Ectodermal cell (in vitro differentiated cells): Measurements from ENCODE around the gene SNX18.
"Not testable (repeated sequence)": the region's sequence is repeated elsewhere in the genome, so short reads cannot be mapped to it uniquely, and the experiment has no call there.

Experiments
- H3K27ac ChIP-seq: 2 replicates; pipeline ENCODE4 v1.7.0; 2013; ENCODE audit warnings: mild to moderate bottlenecking, low read depth, low read length; ENCODE audit not compliant: insufficient read depth, poor library complexity, severe bottlenecking
- H3K27me3 ChIP-seq: 2 replicates; pipeline ENCODE4 v1.7.0; 2013; ENCODE audit warnings: mild to moderate bottlenecking, low read length; ENCODE audit not compliant: insufficient read depth, control insufficient read depth, poor library complexity, severe bottlenecking
- H3K36me3 ChIP-seq: one replicate; pipeline ENCODE4 v1.7.0; 2013; ENCODE audit warnings: low read length; ENCODE audit not compliant: control insufficient read depth, insufficient read depth
- H3K4me1 ChIP-seq: one replicate; pipeline ENCODE4 v1.7.0; 2013; ENCODE audit warnings: low read length; ENCODE audit not compliant: control insufficient read depth, insufficient read depth
- H3K4me3 ChIP-seq: 2 replicates; pipeline ENCODE4 v1.7.0; 2013; ENCODE audit warnings: low read depth, low read length, control low read depth; ENCODE audit not compliant: insufficient read depth
- H3K9me3 ChIP-seq: 2 replicates; pipeline ENCODE4 v1.7.0; 2013; ENCODE audit warnings: mild to moderate bottlenecking, low read length, moderate library complexity; ENCODE audit not compliant: control insufficient read depth
- WGBS, 2 experiments: methylation state at CpG; one replicate each; pipeline ENCODE4 v1.1.7; 2013; ENCODE audit warnings: missing lambda C conversion rate in 2 of 2; 5-methylcytosine and 5-hydroxymethylcytosine counted together

The SNX18 gene

GRCh38 chr5:54526604-54527288 lies 9.2 kb downstream of the SNX18 start:
- H3K36me3 ChIP-seq, result no peaks in the 10 kb centered on the region
- H3K4me3 ChIP-seq, result no peak overlapping the region
- peaks cover 16% of the 10 kb centered on the region for H3K4me1 ChIP-seq
- H3K9me3 ChIP-seq, result no peaks in the 10 kb centered on the region
- H3K27ac ChIP-seq, result no peak overlapping the region
- H3K27me3 ChIP-seq, result no peaks in the 10 kb centered on the region
- WGBS, 2 experiments, result 95 to 97% methylated on average over 6 of the region's 6 CpGs

DNA sequence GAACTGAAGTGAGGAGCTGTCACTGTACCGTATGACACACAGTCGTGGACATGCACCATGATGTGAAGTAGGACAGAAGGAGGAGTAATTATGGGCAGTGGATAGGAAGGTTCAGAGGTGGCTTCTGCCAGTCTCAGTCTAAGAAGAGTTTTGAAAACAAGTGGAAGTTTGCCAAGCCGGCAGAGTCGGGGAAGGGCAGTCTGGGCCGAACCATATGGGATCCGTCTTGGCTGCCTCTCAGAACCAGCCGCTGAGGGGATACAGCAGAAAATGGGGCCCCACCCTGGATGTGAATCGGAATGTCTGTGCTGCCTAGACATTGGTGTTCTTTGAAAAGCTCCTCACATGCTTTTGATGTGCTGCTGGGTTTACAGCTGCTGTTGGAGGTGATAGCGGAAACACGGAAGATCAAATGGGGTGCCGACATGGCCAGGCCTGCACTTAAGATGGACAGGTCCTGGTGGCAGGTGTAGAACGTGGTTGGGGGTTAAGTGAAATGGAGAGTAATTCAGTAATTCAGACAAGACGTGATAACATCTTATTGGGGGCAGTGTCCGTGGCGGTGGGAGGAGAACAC lies 11.2 kb downstream of the SNX18 start:
- 94 to 95% methylated on average over 15 of the region's 15 CpGs for WGBS, 2 experiments
- H3K9me3 ChIP-seq, result no peaks in the 10 kb centered on the region

GRCh38 chr5:54529565-54529964 lies 12.0 kb downstream of the SNX18 start:
- Histone ChIP-seq H3K27ac (no peak overlapping the region), H3K27me3 (no peaks in the 10 kb centered on the region), H3K4me1 (peaks cover 10% of the 10 kb centered on the region), H3K9me3 (no peaks in the 10 kb centered on the region), H3K36me3 (no peaks in the 10 kb centered on the region), H3K4me3 (no peak overlapping the region)
- 100% methylated on average over 1 of the region's 2 CpGs; no CpG with 5 or more reads in 1 of the 2 experiments for WGBS, 2 experiments

More for the DNA sequence above, 11.2 kb downstream of the SNX18 start:
- H3K4me3 ChIP-seq, result no peak overlapping the region
- H3K36me3 ChIP-seq, result no peaks in the 10 kb centered on the region
- no peaks in the 10 kb centered on the region for H3K27me3 ChIP-seq
- no peak overlapping the region for H3K27ac ChIP-seq
- peaks cover 2% of the 10 kb centered on the region for H3K4me1 ChIP-seq

GRCh38 chr5:54531546-54531945 lies 14.0 kb downstream of the SNX18 start:
- no peak overlapping the region for H3K4me3 ChIP-seq
- 75 to 77% methylated on average over 11 of the region's 12 CpGs for WGBS, 2 experiments
- H3K36me3 ChIP-seq, result no peaks in the 10 kb centered on the region
- H3K27me3 ChIP-seq, result no peaks in the 10 kb centered on the region
- peaks cover 10% of the 10 kb centered on the region for H3K4me1 ChIP-seq
- H3K27ac ChIP-seq, result no peak overlapping the region
- H3K9me3 ChIP-seq, result no peaks in the 10 kb centered on the region

DNA sequence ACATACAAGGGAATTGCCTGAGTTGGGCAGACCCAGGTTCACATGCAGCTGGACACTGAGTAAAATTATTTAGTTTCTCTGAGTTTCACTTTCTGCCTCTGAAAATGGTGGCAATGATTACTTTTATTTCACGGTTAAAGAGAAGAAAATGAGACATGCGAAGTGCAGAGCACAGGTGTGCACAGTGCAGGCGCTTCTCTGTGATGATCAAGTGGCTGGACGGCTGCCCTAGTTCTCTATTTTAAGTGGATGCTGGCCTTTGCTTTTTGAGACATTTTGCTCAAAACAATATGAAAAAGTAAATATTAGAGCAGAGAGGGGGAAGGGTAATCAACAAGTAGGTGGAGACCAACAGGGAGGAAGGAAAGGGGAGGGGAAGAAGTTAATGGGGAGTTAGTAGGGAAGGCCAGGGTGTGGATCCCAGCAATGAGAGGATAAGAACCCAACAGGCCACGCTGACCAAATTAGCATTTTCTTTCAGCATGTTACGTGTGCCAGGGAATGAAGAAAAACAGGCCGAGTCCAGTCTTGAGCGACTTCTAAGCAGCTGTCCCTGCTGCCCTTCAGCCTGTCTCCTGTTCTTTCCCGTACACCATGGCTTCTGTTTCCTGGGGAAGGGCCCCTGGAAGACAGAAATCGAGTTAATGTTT lies 16.1 kb downstream of the SNX18 start:
- Histone ChIP-seq H3K27me3 (no peaks in the 10 kb centered on the region), H3K36me3 (no peaks in the 10 kb centered on the region), H3K4me1 (peaks cover 10% of the 10 kb centered on the region), H3K4me3 (no peak overlapping the region), H3K9me3 (no peaks in the 10 kb centered on the region), H3K27ac (peak overlapping the region; percentile 55)
- WGBS, 2 experiments, result 61 to 64% methylated on average over 10 of the region's 10 CpGs

GRCh38 chr5:54534191-54535004 lies 16.8 kb downstream of the SNX18 start:
- no peaks in the 10 kb centered on the region for H3K27me3 ChIP-seq
- no peaks in the 10 kb centered on the region for H3K36me3 ChIP-seq
- no peaks in the 10 kb centered on the region for H3K9me3 ChIP-seq
- H3K4me3 ChIP-seq, result no peak overlapping the region
- 75 to 83% methylated on average over 3 to 4 of the region's 4 CpGs for WGBS, 2 experiments
- H3K4me1 ChIP-seq, result peaks cover 10% of the 10 kb centered on the region
- no peak overlapping the region for H3K27ac ChIP-seq

DNA sequence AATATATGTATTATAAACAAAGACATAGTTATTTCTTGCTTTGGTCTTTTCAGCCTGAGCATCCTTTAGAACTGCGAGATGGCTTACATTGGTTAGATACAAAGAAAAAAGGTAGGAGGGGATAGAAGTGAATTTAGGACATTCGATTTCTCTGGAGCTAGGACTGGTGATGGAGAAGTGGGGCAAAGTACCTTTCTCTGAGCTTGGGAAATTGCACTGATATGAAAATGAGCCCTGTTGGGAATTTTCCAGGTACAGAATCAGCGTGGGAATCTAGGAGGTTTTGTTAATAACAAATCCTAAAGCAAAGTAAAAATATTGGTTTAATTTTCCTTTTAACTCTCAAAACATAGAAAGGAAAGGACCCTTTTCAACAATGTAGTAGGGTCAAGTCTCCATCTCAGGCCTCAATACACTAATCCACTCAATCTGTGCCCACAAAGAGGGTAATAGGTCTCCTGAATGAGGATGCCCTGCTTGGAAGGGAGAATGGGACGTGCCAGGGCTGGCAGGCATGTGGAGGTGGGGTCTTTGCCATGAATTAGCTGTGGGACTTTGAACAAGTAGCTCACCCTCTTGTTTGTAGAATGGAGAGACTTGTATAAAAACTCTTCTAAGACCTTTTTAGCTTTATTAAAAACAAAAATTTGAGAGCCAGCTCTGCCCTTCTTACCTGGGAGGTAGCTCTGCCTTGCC lies 17.7 kb downstream of the SNX18 start:
- no peaks in the 10 kb centered on the region for H3K36me3 ChIP-seq
- H3K27me3 ChIP-seq, result no peaks in the 10 kb centered on the region
- H3K9me3 ChIP-seq, result no peaks in the 10 kb centered on the region
- H3K27ac ChIP-seq, result no peak overlapping the region
- 94 to 97% methylated on average over 3 to 4 of the region's 4 CpGs for WGBS, 2 experiments
- peaks cover 10% of the 10 kb centered on the region for H3K4me1 ChIP-seq
- no peak overlapping the region for H3K4me3 ChIP-seq

- not testable (repeated sequence) for H3K36me3 ChIP-seq, H3K27ac ChIP-seq, H3K4me3 ChIP-seq, H3K9me3 ChIP-seq, H3K27me3 ChIP-seq
- peaks cover 10% of the 10 kb centered on the region for H3K4me1 ChIP-seq
- 88 to 96% methylated on average over 4 to 6 of the region's 6 CpGs for WGBS, 2 experiments
Measured at GRCh38 chr5:54536375-54536774, 18.8 kb downstream of the SNX18 start.

- not testable (repeated sequence) for H3K36me3 ChIP-seq, H3K27me3 ChIP-seq, H3K27ac ChIP-seq, H3K4me3 ChIP-seq, H3K9me3 ChIP-seq
- peaks cover 10% of the 10 kb centered on the region for H3K4me1 ChIP-seq
- 82 to 90% methylated on average over 4 of the region's 4 CpGs for WGBS, 2 experiments
Measured at GRCh38 chr5:54536861-54537260, 19.3 kb downstream of the SNX18 start.
